ENCODE data around the gene ZNF74. TPM values are rescaled to one million over a fixed set of nuclear protein-coding genes. Genes with fewer than 3 reads are reported as not detected.

ZNF74 gene
- total and polyA plus RNA-seq, 2 experiments from 2014 or later, result 15.6 to 17.9 TPM

GRCh38 chr22:20421507-20421874, 27.5 kb downstream of the ZNF74 start:
- Histone ChIP-seq H3K4me2 (no peak overlapping the region), H3K4me1 (ENCODE audit: insufficient read depth) (peaks cover 36% of the 10 kb centered on the region), H3K79me2 (no peaks in the 10 kb centered on the region), H3K36me3 (replicated peaks; ENCODE audit: insufficient read depth, low read depth) (no peaks in the 10 kb centered on the region), H3K27me3 (no peaks in the 10 kb centered on the region), H2AFZ (no peak overlapping the region), H3K9me3 (ENCODE audit: low read depth) (no peaks in the 10 kb centered on the region), H3K9me2 (replicated peaks; ENCODE audit: insufficient read depth) (no peaks in the 10 kb centered on the region), H3K4me3 (no peak overlapping the region), H4K20me1 (ENCODE audit: insufficient read depth, poor library complexity, severe bottlenecking) (no peaks in the 10 kb centered on the region), H3K27ac (peak overlapping the region; percentile 94)
- WGBS (ENCODE audit: low lambda C conversion rate, missing lambda C conversion rate), result 79% methylated on average over 7 of the region's 7 CpGs
- no peak for DNase-seq (ENCODE audit: low spot score)
- TF ChIP-seq EZH2 (IDR thresholded peaks at IDR 0.05; ENCODE audit: borderline replicate concordance), result no peak
- no peak for TF ChIP-seq EZH2phosphoT487 (IDR thresholded peaks at IDR 0.05; ENCODE audit: low read depth, severe bottlenecking, unreplicated experiment)
- TF ChIP-seq, protein P1, sequence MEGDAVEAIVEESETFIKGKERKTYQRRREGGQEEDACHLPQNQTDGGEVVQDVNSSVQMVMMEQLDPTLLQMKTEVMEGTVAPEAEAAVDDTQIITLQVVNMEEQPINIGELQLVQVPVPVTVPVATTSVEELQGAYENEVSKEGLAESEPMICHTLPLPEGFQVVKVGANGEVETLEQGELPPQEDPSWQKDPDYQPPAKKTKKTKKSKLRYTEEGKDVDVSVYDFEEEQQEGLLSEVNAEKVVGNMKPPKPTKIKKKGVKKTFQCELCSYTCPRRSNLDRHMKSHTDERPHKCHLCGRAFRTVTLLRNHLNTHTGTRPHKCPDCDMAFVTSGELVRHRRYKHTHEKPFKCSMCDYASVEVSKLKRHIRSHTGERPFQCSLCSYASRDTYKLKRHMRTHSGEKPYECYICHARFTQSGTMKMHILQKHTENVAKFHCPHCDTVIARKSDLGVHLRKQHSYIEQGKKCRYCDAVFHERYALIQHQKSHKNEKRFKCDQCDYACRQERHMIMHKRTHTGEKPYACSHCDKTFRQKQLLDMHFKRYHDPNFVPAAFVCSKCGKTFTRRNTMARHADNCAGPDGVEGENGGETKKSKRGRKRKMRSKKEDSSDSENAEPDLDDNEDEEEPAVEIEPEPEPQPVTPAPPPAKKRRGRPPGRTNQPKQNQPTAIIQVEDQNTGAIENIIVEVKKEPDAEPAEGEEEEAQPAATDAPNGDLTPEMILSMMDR (IDR thresholded peaks at IDR 0.05; ENCODE audit: poor library complexity), result no peak

DNA sequence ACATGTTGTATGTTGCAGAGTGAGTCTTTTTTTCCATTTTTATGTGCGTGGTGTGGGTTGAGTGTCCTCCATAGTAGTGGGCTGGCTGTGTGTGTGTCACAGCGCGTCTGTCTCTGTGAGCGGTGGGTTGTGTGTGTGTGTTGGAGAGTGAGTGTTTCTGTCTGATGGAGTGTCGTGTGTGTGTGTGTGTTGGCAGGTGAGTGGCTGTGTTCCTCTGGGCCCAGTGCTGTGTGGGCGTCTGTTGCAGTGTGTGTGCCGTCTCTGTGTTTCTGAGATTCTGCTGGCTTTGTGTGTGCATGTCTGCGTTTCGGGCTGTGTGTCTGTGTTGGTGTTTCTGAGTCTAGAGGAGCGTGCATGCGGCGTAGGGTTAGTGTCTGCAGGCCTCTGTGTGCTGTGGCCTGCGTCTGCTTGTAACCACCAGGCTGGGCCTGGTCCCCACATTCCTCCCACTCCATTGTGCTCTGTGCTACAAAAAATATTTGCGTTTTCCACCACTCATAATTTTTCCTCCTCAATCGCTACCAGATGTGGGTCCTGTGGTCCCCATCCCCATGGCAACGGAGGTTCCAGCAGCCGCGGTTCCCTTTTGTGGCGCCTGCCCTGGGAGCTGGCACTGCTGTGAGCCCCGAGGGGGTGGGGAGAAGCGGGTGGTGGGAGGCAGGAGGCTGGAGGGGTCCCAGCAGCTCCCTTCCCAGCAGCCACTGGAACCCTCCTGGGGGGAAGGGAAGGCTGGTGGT, 28.5 kb downstream of the ZNF74 start:
- H2AFZ ChIP-seq, result no peak overlapping the region
- H3K4me2 ChIP-seq, result no peak overlapping the region
- WGBS (ENCODE audit: low lambda C conversion rate, missing lambda C conversion rate), result 59% methylated on average over 19 of the region's 21 CpGs
- no peaks in the 10 kb centered on the region for H3K36me3 ChIP-seq (replicated peaks; ENCODE audit: insufficient read depth, low read depth)
- no peaks in the 10 kb centered on the region for H4K20me1 ChIP-seq (ENCODE audit: insufficient read depth, poor library complexity, severe bottlenecking)
- H3K27me3 ChIP-seq, result no peaks in the 10 kb centered on the region
- H3K9me3 ChIP-seq (ENCODE audit: low read depth), result no peaks in the 10 kb centered on the region
- H3K4me3 ChIP-seq, result no peak overlapping the region
- peaks cover 36% of the 10 kb centered on the region for H3K4me1 ChIP-seq (ENCODE audit: insufficient read depth)
- peak overlapping the region; percentile 94 for H3K27ac ChIP-seq
- TF ChIP-seq EZH2phosphoT487 (IDR thresholded peaks at IDR 0.05; ENCODE audit: low read depth, severe bottlenecking, unreplicated experiment) (no peak), EZH2 (IDR thresholded peaks at IDR 0.05; ENCODE audit: borderline replicate concordance) (no peak)
- TF ChIP-seq, protein P1 (IDR thresholded peaks at IDR 0.05; ENCODE audit: poor library complexity), result no peak
- H3K79me2 ChIP-seq, result no peaks in the 10 kb centered on the region
- peak; percentile 73 for DNase-seq (ENCODE audit: low spot score)
- no peaks in the 10 kb centered on the region for H3K9me2 ChIP-seq (replicated peaks; ENCODE audit: insufficient read depth)

- Histone ChIP-seq H3K79me2 (no peaks in the 10 kb centered on the region), H2AFZ (no peak overlapping the region), H3K27ac (peak overlapping the region; percentile 94), H4K20me1 (ENCODE audit: insufficient read depth, poor library complexity, severe bottlenecking) (no peaks in the 10 kb centered on the region), H3K27me3 (no peaks in the 10 kb centered on the region), H3K4me1 (ENCODE audit: insufficient read depth) (peaks cover 36% of the 10 kb centered on the region), H3K9me2 (replicated peaks; ENCODE audit: insufficient read depth) (no peaks in the 10 kb centered on the region), H3K4me2 (no peak overlapping the region), H3K4me3 (no peak overlapping the region), H3K36me3 (replicated peaks; ENCODE audit: insufficient read depth, low read depth) (no peaks in the 10 kb centered on the region), H3K9me3 (ENCODE audit: low read depth) (no peaks in the 10 kb centered on the region)
- TF ChIP-seq, protein P1 (IDR thresholded peaks at IDR 0.05; ENCODE audit: poor library complexity), result no peak
- TF ChIP-seq EZH2 (IDR thresholded peaks at IDR 0.05; ENCODE audit: borderline replicate concordance) (no peak), EZH2phosphoT487 (IDR thresholded peaks at IDR 0.05; ENCODE audit: low read depth, severe bottlenecking, unreplicated experiment) (no peak)
- 79% methylated on average over 20 of the region's 20 CpGs for WGBS (ENCODE audit: low lambda C conversion rate, missing lambda C conversion rate)
- DNase-seq (ENCODE audit: low spot score), result peak; percentile 15
Observed at GRCh38 chr22:20423008-20423905, 29.3 kb downstream of the ZNF74 start.
